ENCODE data around the gene BNC1.
"Not testable (repeated sequence)": the region's sequence is repeated elsewhere in the genome, so short reads cannot be mapped to it uniquely, and the experiment has no call there.

The BNC1 gene

GRCh38 chr15:83250781-83251180, 33.7 kb downstream of the BNC1 start:
- Mint-ChIP-seq H3K36me3 (ENCODE audit: low read depth) (no peaks in the 10 kb centered on the region), H3K9me3 (no peaks in the 10 kb centered on the region), H3K4me1 (ENCODE audit: low read depth) (no peaks in the 10 kb centered on the region), H3K27ac (no peak overlapping the region), H3K27me3 (ENCODE audit: low read depth) (peaks cover 28% of the 10 kb centered on the region), H3K4me3 (no peak overlapping the region)
- no peak for DNase-seq (ENCODE audit: low spot score)

GRCh38 chr15:83249030-83249343, 35.5 kb downstream of the BNC1 start:
- H3K36me3 Mint-ChIP-seq (ENCODE audit: low read depth) = no peaks in the 10 kb centered on the region
- H3K27me3 Mint-ChIP-seq (ENCODE audit: low read depth) = peaks cover 25% of the 10 kb centered on the region
- no peaks in the 10 kb centered on the region for H3K4me1 Mint-ChIP-seq (ENCODE audit: low read depth)
- no peak for DNase-seq (ENCODE audit: low spot score)
- no peaks in the 10 kb centered on the region for H3K9me3 Mint-ChIP-seq
- no peak overlapping the region for H3K4me3 Mint-ChIP-seq
- no peak overlapping the region for H3K27ac Mint-ChIP-seq

DNA sequence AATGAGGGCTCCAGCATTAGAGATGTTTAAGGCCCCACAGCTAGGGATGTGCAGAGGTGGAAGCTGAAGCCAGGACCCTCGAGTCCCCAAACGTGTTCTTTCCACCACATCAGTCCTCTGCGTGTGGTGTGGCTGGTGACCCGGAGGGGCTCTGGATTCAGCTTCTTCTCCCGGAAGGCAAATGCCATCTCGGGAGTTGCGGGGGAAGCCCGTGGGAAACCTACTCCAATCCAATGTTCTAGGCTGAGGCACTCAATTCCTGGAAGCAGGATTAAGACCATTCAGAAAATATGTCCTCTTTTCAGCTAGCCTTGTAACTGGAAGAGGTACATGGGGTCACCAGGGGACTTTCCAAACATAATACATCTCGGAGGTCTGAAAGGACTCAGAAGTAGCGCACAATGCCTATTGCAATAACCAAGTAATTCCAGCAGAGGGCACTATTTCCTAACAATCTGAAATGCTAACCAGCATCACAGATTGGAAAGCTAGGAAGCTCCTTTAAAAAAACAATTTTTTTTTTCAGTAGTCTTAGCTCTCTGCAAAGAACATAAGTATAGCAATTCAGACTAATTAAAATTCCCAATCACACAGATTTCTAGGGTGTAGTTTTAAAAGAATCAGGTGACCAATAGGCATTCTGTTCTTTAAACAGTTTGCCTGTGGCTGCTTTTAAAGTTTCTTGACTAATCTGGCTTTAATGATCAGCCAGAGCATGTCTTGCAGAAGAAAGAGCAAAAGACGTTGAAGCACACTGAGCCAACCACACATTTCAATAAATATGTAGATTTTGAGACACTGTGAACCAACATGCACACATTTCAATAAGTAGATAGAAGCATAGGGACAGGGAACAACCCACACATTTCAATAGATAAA, 36.1 kb downstream of the BNC1 start:
- Mint-ChIP-seq H3K36me3 (ENCODE audit: low read depth) (no peaks in the 10 kb centered on the region), H3K27me3 (ENCODE audit: low read depth) (peaks cover 25% of the 10 kb centered on the region), H3K27ac (no peak overlapping the region), H3K4me3 (no peak overlapping the region), H3K9me3 (no peaks in the 10 kb centered on the region), H3K4me1 (ENCODE audit: low read depth) (no peaks in the 10 kb centered on the region)
- peak; percentile 5 for DNase-seq (ENCODE audit: low spot score)

GRCh38 chr15:83243634-83244033, 40.8 kb downstream of the BNC1 start:
- Mint-ChIP-seq H3K27me3 (ENCODE audit: low read depth) (peaks cover 19% of the 10 kb centered on the region), H3K4me3 (no peak overlapping the region), H3K9me3 (no peaks in the 10 kb centered on the region), H3K27ac (no peak overlapping the region), H3K36me3 (ENCODE audit: low read depth) (no peaks in the 10 kb centered on the region), H3K4me1 (ENCODE audit: low read depth) (no peaks in the 10 kb centered on the region)
- DNase-seq (ENCODE audit: low spot score) = no peak

- H3K9me3 Mint-ChIP-seq = no peaks in the 10 kb centered on the region
- DNase-seq (ENCODE audit: low spot score) = no peak
- H3K4me1 Mint-ChIP-seq (ENCODE audit: low read depth) = no peaks in the 10 kb centered on the region
- H3K4me3 Mint-ChIP-seq = no peak overlapping the region
- no peaks in the 10 kb centered on the region for H3K36me3 Mint-ChIP-seq (ENCODE audit: low read depth)
- no peak overlapping the region for H3K27ac Mint-ChIP-seq
- peaks cover 4% of the 10 kb centered on the region for H3K27me3 Mint-ChIP-seq (ENCODE audit: low read depth)
These were observed 54.2 kb downstream of the BNC1 start for GRCh38 chr15:83230242-83230641.

GRCh38 chr15:83225449-83225848, 59.0 kb downstream of the BNC1 start:
- Mint-ChIP-seq H3K9me3 (no peaks in the 10 kb centered on the region), H3K36me3 (ENCODE audit: low read depth) (no peaks in the 10 kb centered on the region), H3K27ac (no peak overlapping the region), H3K27me3 (ENCODE audit: low read depth) (peaks cover 27% of the 10 kb centered on the region), H3K4me1 (ENCODE audit: low read depth) (no peaks in the 10 kb centered on the region), H3K4me3 (no peak overlapping the region)
- DNase-seq (ENCODE audit: low spot score) = no peak

DNA sequence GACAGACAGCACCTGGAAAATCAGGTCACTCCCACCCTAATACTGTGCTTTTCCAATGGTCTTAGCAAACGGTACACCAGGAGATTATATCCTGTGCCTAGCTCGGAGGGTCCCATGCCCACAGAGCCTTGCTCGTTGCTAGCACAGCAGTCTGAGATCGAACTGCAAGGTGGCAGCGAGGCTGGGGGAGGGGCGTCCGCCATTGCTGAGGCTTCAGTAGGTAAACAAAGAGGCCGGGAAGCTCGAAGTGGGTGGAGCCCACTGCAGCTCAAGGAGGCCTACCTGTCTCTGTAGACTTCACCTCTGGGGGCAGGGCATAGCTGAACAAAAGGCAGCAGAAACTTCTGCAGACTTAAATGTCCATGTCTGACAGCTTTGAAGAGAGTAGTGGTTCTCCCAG, 62.7 kb downstream of the BNC1 start:
- not testable (repeated sequence) for H3K4me3 Mint-ChIP-seq; DNase-seq (ENCODE audit: low spot score); H3K9me3 Mint-ChIP-seq; H3K27ac Mint-ChIP-seq; H3K36me3 Mint-ChIP-seq (ENCODE audit: low read depth)
- Mint-ChIP-seq H3K27me3 (ENCODE audit: low read depth) (peaks cover 48% of the 10 kb centered on the region), H3K4me1 (ENCODE audit: low read depth) (peaks cover 13% of the 10 kb centered on the region)

DNA sequence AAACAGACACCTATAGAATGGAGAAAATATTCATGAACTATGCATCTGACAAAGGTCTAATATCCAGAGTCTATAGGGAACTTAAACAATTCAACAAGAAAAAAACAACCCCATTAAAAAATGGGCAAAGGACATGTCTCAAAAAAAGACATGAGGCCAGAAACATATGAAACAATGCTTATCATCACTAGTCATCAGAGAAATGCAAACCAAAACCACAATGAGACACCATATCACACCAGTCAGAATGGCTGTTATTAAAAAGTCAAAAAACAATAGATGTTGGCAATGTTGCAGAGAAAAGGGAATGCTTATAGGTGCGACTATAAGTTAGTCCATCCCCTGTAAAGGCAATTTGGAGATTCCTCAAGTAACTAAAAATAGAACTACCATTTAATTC, 65.4 kb downstream of the BNC1 start:
- Mint-ChIP-seq H3K9me3 (peaks cover 5% of the 10 kb centered on the region), H3K27me3 (ENCODE audit: low read depth) (peaks cover 53% of the 10 kb centered on the region), H3K36me3 (ENCODE audit: low read depth) (no peaks in the 10 kb centered on the region), H3K4me3 (no peak overlapping the region), H3K27ac (no peak overlapping the region), H3K4me1 (ENCODE audit: low read depth) (peaks cover 13% of the 10 kb centered on the region)
- no peak for DNase-seq (ENCODE audit: low spot score)

- Mint-ChIP-seq H3K4me1 (ENCODE audit: low read depth) (peaks cover 13% of the 10 kb centered on the region), H3K27me3 (ENCODE audit: low read depth) (peaks cover 49% of the 10 kb centered on the region), H3K9me3 (peaks cover 5% of the 10 kb centered on the region), H3K4me3 (no peak overlapping the region), H3K27ac (no peak overlapping the region), H3K36me3 (ENCODE audit: low read depth) (no peaks in the 10 kb centered on the region)
- DNase-seq (ENCODE audit: low spot score) = no peak
These were observed 69.2 kb downstream of the BNC1 start for GRCh38 chr15:83215306-83215705.

GRCh38 chr15:83210619-83211018, 73.8 kb downstream of the BNC1 start:
- peaks cover 5% of the 10 kb centered on the region for H3K9me3 Mint-ChIP-seq
- no peak for DNase-seq (ENCODE audit: low spot score)
- peaks cover 7% of the 10 kb centered on the region for H3K4me1 Mint-ChIP-seq (ENCODE audit: low read depth)
- H3K27ac Mint-ChIP-seq = no peak overlapping the region
- H3K4me3 Mint-ChIP-seq = no peak overlapping the region
- peaks cover 32% of the 10 kb centered on the region for H3K27me3 Mint-ChIP-seq (ENCODE audit: low read depth)
- peaks cover 6% of the 10 kb centered on the region for H3K36me3 Mint-ChIP-seq (ENCODE audit: low read depth)

DNA sequence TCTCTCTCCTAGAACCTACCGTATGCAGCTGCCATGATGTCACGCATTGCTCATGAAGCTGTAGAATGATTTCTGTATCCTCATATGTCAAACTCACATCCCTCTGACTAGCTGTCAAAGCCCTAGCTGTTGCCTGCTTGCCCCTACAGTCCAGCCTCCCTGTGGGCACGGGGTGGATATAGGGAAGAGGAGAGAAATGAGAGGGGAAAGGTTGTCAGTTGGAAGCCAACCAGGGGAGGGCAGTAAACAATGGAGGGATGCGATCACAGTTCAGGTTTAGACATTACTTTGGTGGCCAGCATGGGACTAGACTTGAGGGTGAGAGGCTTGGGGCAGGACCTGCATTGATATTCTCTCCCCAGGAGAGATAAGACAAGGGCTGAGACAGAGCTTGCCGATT, 75.1 kb downstream of the BNC1 start:
- no peaks in the 10 kb centered on the region for H3K9me3 Mint-ChIP-seq
- H3K27me3 Mint-ChIP-seq (ENCODE audit: low read depth) = peaks cover 38% of the 10 kb centered on the region
- no peak for DNase-seq (ENCODE audit: low spot score)
- peaks cover 7% of the 10 kb centered on the region for H3K4me1 Mint-ChIP-seq (ENCODE audit: low read depth)
- H3K36me3 Mint-ChIP-seq (ENCODE audit: low read depth) = peaks cover 6% of the 10 kb centered on the region
- H3K27ac Mint-ChIP-seq = no peak overlapping the region
- H3K4me3 Mint-ChIP-seq = no peak overlapping the region

DNA sequence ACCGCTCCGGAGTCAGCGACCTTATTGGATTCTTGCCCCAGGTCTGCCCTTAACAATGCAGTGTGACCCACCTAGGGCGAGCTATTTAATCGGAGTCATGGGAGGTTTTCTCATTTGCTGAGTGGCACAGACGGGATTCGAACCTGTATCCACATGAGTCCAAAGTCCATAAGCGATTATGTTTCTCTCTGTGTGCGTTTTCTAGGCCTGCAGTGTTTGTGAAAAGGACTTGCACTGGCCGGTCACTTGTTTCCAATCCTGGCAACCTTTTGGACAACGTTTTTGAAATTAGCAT, 76.2 kb downstream of the BNC1 start:
- H3K27ac Mint-ChIP-seq = no peak overlapping the region
- peaks cover 36% of the 10 kb centered on the region for H3K27me3 Mint-ChIP-seq (ENCODE audit: low read depth)
- no peak overlapping the region for H3K4me3 Mint-ChIP-seq
- H3K4me1 Mint-ChIP-seq (ENCODE audit: low read depth) = peaks cover 7% of the 10 kb centered on the region
- no peaks in the 10 kb centered on the region for H3K9me3 Mint-ChIP-seq
- DNase-seq (ENCODE audit: low spot score) = no peak
- peaks cover 6% of the 10 kb centered on the region for H3K36me3 Mint-ChIP-seq (ENCODE audit: low read depth)

- peak within 1 kb of the TSS; percentile 92 for H3K4me3 Mint-ChIP-seq
- H3K4me1 Mint-ChIP-seq (ENCODE audit: low read depth) = peaks cover 7% of the 10 kb centered on the region
- no peaks in the 10 kb centered on the region for H3K9me3 Mint-ChIP-seq
- peaks cover 6% of the 10 kb centered on the region for H3K36me3 Mint-ChIP-seq (ENCODE audit: low read depth)
- peak; percentile 11 for DNase-seq (ENCODE audit: low spot score)
- peaks cover 36% of the 10 kb centered on the region for H3K27me3 Mint-ChIP-seq (ENCODE audit: low read depth)
- no peak within 1 kb of the TSS for H3K27ac Mint-ChIP-seq
These were observed 76.7 kb downstream of the BNC1 start, which contains the start of gene HDGFL3 for GRCh38 chr15:83207660-83208366. Gene HDGFL3 (minus strand): TSS chr15:83207823. CDS start chr15:83207414, 409 bp downstream.

GRCh38 chr15:83207009-83207659, 77.3 kb downstream of the BNC1 start:
- peak; percentile 12 for DNase-seq (ENCODE audit: low spot score)
- H3K36me3 Mint-ChIP-seq (ENCODE audit: low read depth) = peaks cover 6% of the 10 kb centered on the region
- peaks cover 7% of the 10 kb centered on the region for H3K4me1 Mint-ChIP-seq (ENCODE audit: low read depth)
- no peak overlapping the region for H3K27ac Mint-ChIP-seq
- H3K9me3 Mint-ChIP-seq = no peaks in the 10 kb centered on the region
- peaks cover 35% of the 10 kb centered on the region for H3K27me3 Mint-ChIP-seq (ENCODE audit: low read depth)
- H3K4me3 Mint-ChIP-seq = no peak overlapping the region

All from T-helper 2 cell treated with Interferon-gamma antibody and Interleukin-4, amounts not matched to agents 5 μg/mL and 100 μg/mL, for 36 hours (primary cell).